ENCODE measurements around the gene MRPS33.

DNA sequence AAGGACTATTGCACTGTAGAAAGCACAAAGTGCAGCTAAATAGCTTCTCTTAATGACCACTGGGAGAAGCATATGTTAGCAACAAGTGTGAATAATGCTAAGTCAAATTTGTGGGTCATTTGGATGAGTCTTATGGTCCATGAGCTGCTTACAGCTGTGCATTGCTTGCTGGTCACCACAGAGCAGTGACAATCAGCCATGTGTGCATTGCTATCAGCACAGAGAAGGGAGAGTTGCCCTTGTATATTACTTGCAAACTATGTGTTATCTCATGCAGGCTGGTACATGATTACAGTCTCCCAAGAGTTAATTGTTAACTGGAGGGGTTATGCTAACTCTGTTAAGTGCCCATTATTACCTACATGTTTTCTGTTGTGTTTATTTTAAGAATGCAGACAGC is 25.7 kb downstream of the MRPS33 start:
- TF ChIP-seq, protein P1, sequence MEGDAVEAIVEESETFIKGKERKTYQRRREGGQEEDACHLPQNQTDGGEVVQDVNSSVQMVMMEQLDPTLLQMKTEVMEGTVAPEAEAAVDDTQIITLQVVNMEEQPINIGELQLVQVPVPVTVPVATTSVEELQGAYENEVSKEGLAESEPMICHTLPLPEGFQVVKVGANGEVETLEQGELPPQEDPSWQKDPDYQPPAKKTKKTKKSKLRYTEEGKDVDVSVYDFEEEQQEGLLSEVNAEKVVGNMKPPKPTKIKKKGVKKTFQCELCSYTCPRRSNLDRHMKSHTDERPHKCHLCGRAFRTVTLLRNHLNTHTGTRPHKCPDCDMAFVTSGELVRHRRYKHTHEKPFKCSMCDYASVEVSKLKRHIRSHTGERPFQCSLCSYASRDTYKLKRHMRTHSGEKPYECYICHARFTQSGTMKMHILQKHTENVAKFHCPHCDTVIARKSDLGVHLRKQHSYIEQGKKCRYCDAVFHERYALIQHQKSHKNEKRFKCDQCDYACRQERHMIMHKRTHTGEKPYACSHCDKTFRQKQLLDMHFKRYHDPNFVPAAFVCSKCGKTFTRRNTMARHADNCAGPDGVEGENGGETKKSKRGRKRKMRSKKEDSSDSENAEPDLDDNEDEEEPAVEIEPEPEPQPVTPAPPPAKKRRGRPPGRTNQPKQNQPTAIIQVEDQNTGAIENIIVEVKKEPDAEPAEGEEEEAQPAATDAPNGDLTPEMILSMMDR (IDR thresholded peaks at IDR 0.05): peak in 1 of 6 experiments; percentile 26
- TF ChIP-seq POLR2A (IDR thresholded peaks at IDR 0.05): no peak
